AG04450 (cell line): ENCODE data around the gene ASB3. TPM values are rescaled to one million over a fixed set of nuclear protein-coding genes. Genes with fewer than 3 reads are reported as not detected.

Experiments used
- CTCF ChIA-PET: fragments of 300-600, 350-600 bp; formaldehyde crosslinking; extraction: SDS; loops from one replicate; lab custom pipeline; 2022; ENCODE audit warnings: antibody characterized with exemption, inconsistent platforms; lab: Charles Lee
- POLR2A ChIA-PET: fragments of 350-600 bp; formaldehyde crosslinking; extraction: SDS; loops from one replicate; lab custom pipeline; 2021; ENCODE audit warnings: antibody characterized with exemption, inconsistent platforms; lab: Yijun Ruan, JAX
- DNase-seq: peaks from one replicate; pipeline ENCODE4 v3.0.0-alpha.2; 2011; ENCODE audit warnings: low read depth, low spot score
- H3K27ac ChIP-seq: one replicate; pipeline ENCODE4 v1.5.1; 2012; ENCODE audit warnings: low read depth, low read length, control low read depth
- H3K27me3 ChIP-seq: one replicate; pipeline ENCODE4 v1.6.0; 2012; ENCODE audit warnings: low read length; ENCODE audit not compliant: control insufficient read depth, insufficient read depth
- H3K4me3 ChIP-seq: 2 replicates; pipeline ENCODE4 v1.5.1; 2011; ENCODE audit warnings: mild to moderate bottlenecking, low read depth, low read length, control low read depth
- H3K9me3 ChIP-seq: 2 replicates; pipeline ENCODE4 v1.5.1; 2012; ENCODE audit warnings: low read length; ENCODE audit not compliant: control insufficient read depth, insufficient read depth
- polyA plus RNA-seq: library from polyadenylated mRNA; depleted of rRNA; stranded (reverse); fragments of >200 nt; gene quantifications from 2 replicates; pipeline ENCODE4 v1.2.3, GENCODE V29; 2011
- TF ChIP-seq, protein P1 (sequence below): IDR thresholded peaks from 2 replicates; pipeline ENCODE4 v1.5.1; 2011; ENCODE audit warnings: low read depth, low read length, control low read depth, inconsistent platforms

Gene ASB3
- polyA plus RNA-seq, 1 experiment: 38.0 TPM

DNA sequence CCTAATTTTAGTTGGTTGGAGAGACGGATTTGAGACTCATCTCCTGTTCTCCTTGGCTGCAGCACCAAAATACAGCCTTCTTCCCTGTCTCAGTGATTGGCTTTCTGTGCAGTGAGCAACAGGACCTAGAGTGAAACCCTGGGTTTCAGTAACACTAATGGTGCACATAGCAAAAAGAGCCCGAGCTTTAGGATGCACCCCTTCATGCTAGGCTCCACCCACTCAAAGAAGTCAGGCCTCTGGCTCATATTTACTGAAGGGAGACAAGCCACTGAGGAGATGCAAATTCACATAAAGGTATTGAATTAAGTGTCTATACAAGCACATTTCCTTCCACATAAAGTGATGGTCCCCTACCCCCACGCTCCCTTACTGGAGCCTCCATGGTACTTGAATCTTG lies 151.1 kb downstream of the ASB3 start:
- CTCF ChIA-PET: no interaction called here
- H3K27me3 ChIP-seq: no peaks in the 10 kb centered on the region
- H3K4me3 ChIP-seq: no peak overlapping the region
- TF ChIP-seq, protein P1, sequence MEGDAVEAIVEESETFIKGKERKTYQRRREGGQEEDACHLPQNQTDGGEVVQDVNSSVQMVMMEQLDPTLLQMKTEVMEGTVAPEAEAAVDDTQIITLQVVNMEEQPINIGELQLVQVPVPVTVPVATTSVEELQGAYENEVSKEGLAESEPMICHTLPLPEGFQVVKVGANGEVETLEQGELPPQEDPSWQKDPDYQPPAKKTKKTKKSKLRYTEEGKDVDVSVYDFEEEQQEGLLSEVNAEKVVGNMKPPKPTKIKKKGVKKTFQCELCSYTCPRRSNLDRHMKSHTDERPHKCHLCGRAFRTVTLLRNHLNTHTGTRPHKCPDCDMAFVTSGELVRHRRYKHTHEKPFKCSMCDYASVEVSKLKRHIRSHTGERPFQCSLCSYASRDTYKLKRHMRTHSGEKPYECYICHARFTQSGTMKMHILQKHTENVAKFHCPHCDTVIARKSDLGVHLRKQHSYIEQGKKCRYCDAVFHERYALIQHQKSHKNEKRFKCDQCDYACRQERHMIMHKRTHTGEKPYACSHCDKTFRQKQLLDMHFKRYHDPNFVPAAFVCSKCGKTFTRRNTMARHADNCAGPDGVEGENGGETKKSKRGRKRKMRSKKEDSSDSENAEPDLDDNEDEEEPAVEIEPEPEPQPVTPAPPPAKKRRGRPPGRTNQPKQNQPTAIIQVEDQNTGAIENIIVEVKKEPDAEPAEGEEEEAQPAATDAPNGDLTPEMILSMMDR: no peak
- no peak for DNase-seq
- H3K9me3 ChIP-seq: no peaks in the 10 kb centered on the region
- POLR2A ChIA-PET: no interaction called here
- H3K27ac ChIP-seq: no peak overlapping the region

DNA sequence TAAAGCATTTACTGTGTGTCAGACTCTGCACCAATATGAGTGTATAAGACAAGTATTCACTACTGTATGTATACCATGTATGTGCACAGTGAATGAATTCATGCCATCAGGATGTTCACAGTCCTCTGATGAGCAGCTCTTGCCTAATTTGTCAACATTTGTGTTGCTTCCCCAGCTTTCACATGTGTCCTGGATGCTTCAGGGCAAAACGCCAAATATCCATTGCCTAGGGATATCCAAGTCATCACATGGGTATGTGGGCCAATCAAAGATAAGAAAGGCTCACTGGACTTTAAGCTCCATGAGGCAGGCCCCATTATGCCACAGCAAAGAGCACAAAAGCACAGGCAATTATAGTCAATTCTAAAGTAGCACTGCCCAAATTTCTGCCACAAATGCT lies 153.3 kb downstream of the ASB3 start:
- POLR2A ChIA-PET: no interaction called here
- Histone ChIP-seq H3K9me3 (no peaks in the 10 kb centered on the region), H3K27me3 (no peaks in the 10 kb centered on the region), H3K4me3 (no peak overlapping the region), H3K27ac (no peak overlapping the region)
- CTCF ChIA-PET: no interaction called here
- no peak for DNase-seq
- TF ChIP-seq, protein P1: no peak

GRCh38 chr2:53632714-53633113 lies 154.0 kb downstream of the ASB3 start:
- DNase-seq: no peak
- Histone ChIP-seq H3K27me3 (no peaks in the 10 kb centered on the region), H3K9me3 (no peaks in the 10 kb centered on the region), H3K4me3 (no peak overlapping the region), H3K27ac (no peak overlapping the region)
- ChIA-PET CTCF (no interaction called here), POLR2A (no interaction called here)
- TF ChIP-seq, protein P1: no peak

DNA sequence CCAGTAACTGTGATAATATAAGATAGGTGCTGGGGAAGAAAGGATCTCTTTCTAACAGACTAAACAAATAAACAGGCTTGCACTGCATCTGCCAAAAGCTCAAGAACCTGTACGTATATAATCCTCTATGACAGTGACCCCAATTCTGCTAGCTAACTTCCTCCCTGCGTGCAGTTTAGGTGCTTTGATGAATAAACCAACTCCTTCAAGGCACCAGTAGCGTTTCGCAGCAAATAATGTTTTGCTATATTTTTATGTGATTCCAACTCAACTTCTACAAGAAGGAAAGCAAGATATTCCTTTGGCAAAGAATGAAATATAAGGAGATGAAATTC lies 154.7 kb downstream of the ASB3 start:
- POLR2A ChIA-PET: no interaction called here
- Histone ChIP-seq H3K4me3 (no peak overlapping the region), H3K27me3 (no peaks in the 10 kb centered on the region), H3K27ac (no peak overlapping the region), H3K9me3 (no peaks in the 10 kb centered on the region)
- CTCF ChIA-PET: no interaction called here
- DNase-seq: no peak
- TF ChIP-seq, protein P1: no peak

DNA sequence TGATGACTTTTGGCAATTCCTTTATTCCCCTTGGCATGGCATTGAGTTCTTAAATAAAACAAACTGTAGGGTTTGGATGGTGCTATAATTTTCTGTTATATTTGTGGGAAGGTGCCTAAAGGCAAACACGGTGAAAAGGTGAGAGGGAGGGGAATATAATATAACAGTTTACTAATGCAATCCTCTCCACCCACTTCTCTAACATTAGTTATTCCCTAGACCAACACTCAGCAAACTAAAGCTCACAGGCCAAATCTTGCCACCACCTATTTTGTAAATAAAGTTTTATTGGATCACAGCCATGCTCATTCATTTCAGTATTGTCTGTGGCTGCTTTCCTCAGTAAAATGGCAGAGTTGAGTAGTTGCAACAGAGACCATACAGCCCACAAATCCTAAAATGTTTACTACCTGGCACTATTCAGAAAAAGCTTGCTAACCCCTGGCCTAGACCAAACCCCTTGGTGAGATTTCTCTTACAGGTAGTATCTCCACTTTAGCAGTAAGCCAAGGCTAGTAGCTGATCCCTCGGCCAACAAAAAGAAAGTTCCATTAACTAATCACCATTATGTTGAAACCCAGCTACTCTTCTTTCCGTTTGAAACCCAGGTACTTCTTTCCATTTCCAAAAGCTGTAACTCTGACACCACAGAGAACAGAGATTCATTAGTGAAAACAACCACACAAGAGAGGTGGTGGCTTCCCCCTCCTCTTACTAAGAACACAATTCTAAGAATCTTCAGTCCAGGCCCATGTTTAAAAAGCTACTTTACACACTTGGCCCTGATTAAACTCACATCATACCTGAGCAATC lies 155.2 kb downstream of the ASB3 start:
- ChIA-PET POLR2A (no interaction called here), CTCF (no interaction called here)
- H3K27me3 ChIP-seq: no peaks in the 10 kb centered on the region
- no peak overlapping the region for H3K4me3 ChIP-seq
- no peak for DNase-seq
- H3K9me3 ChIP-seq: no peaks in the 10 kb centered on the region
- no peak overlapping the region for H3K27ac ChIP-seq
- TF ChIP-seq, protein P1: no peak
